Endothelial cell of umbilical vein (primary cell): ENCODE measurements around the gene CFAP61. TPM values are rescaled to one million over a fixed set of nuclear protein-coding genes. Genes with fewer than 3 reads are reported as not detected.

Experiments used
- BruUV-seq: library from RNA; stranded (reverse); fragments of 400-500 nt; replicated peaks from 2 replicates; lab custom pipeline; 2021; lab: Mats Ljungman, UMichigan
- CTCF ChIA-PET: fragments of 300-600, 350-600 bp; sonication (Branson Sonifier 250); formaldehyde crosslinking; loops from one replicate; lab custom pipeline; 2021; ENCODE audit warnings: antibody characterized with exemption, inconsistent platforms; lab: Charles Lee
- POLR2A ChIA-PET: fragments of 300-600, 350-600 bp; sonication (Branson Sonifier 250); formaldehyde crosslinking; loops from one replicate; lab custom pipeline; 2021; ENCODE audit warnings: antibody characterized with exemption, inconsistent platforms; lab: Charles Lee
- DNase-seq: peaks from one replicate; pipeline ENCODE4 v3.0.0-alpha.2; 2011; ENCODE audit warnings: low read depth, low spot score
- FAIRE-seq: peaks from 2 replicates; lab custom pipeline; 2011; peaks lifted over from hg19 to GRCh38; lab: Jason Lieb, UNC
- H2AFZ ChIP-seq: 2 replicates; pipeline ENCODE4 v1.6.0; 2012; ENCODE audit warnings: low read depth, low read length, control low read depth, inconsistent platforms
- H3K27ac ChIP-seq: 2 replicates; pipeline ENCODE4 v1.5.1; 2011; ENCODE audit warnings: low read depth, mild to moderate bottlenecking, control low read depth, low read length, moderate library complexity; ENCODE audit not compliant: insufficient read depth
- H3K27me3 ChIP-seq, 2 experiments: 2 replicates each; pipeline versions ENCODE4 v1.6.0 to v1.6.1; 2011; ENCODE audit warnings: low read length in 2 of 2, mixed read lengths in 1 of 2; ENCODE audit not compliant: control insufficient read depth in 2 of 2, insufficient read depth in 2 of 2
- H3K36me3 ChIP-seq, 2 experiments: 2 replicates in 1 of 2; 3 replicates in 1 of 2; pipeline ENCODE4 v1.5.1; 2011; ENCODE audit warnings: low read length in 2 of 2, mild to moderate bottlenecking in 1 of 2, moderate library complexity in 1 of 2; ENCODE audit not compliant: control insufficient read depth in 2 of 2, insufficient read depth in 2 of 2; ENCODE audit errors: extremely low read depth in 1 of 2
- H3K4me1 ChIP-seq: 3 replicates; pipeline ENCODE4 v1.5.1; 2011; ENCODE audit warnings: mild to moderate bottlenecking, low read length; ENCODE audit not compliant: control insufficient read depth, insufficient read depth; ENCODE audit errors: extremely low read depth
- H3K4me2 ChIP-seq: 2 replicates; pipeline ENCODE4 v1.6.1; 2011; ENCODE audit warnings: low read length, control low read depth, mixed read lengths; ENCODE audit not compliant: insufficient read depth
- H3K4me3 ChIP-seq, 3 experiments: fragments of 200-600 bp in 1 of 3; sonication (generic), shearing (Covaris generic) in 1 of 3; replicated peaks in 1 of 3; 2 replicates each; pipeline ENCODE4 v1.5.1; 2011 to 2016; ENCODE audit warnings: control low read depth in 3 of 3, low read length in 3 of 3, mild to moderate bottlenecking in 2 of 3, inconsistent platforms in 1 of 3, low read depth in 1 of 3, moderate library complexity in 1 of 3; ENCODE audit not compliant: insufficient read depth in 1 of 3
- H3K79me2 ChIP-seq: 2 replicates; pipeline ENCODE4 v1.6.0; 2012; ENCODE audit warnings: low read length, inconsistent platforms; ENCODE audit not compliant: control insufficient read depth, insufficient read depth
- H3K9ac ChIP-seq: replicated peaks from 2 replicates; pipeline ENCODE3; 2011; ENCODE audit warnings: low read length, control low read depth; ENCODE audit not compliant: insufficient read depth; ENCODE audit errors: extremely low read depth
- H3K9me1 ChIP-seq: replicated peaks from 3 replicates; pipeline ENCODE4 v1.6.0; 2011; ENCODE audit warnings: mild to moderate bottlenecking, low read length; ENCODE audit not compliant: control insufficient read depth, insufficient read depth; ENCODE audit errors: extremely low read depth
- H3K9me3 ChIP-seq: replicated peaks from 2 replicates; pipeline ENCODE4 v1.5.1; 2012; ENCODE audit warnings: low read length, inconsistent platforms; ENCODE audit not compliant: control insufficient read depth, insufficient read depth
- H4K20me1 ChIP-seq: replicated peaks from 2 replicates; pipeline ENCODE3; 2011; ENCODE audit warnings: mild to moderate bottlenecking, low read length; ENCODE audit not compliant: control insufficient read depth, insufficient read depth; ENCODE audit errors: extremely low read depth
- EZH2 ChIP-seq: IDR thresholded peaks from 2 replicates; pipeline ENCODE4 v1.6.1; 2012; ENCODE audit warnings: borderline replicate concordance, low read depth, mild to moderate bottlenecking, moderate library complexity, low read length, inconsistent platforms; ENCODE audit not compliant: severe bottlenecking
- FOS ChIP-seq: IDR thresholded peaks from 2 replicates; pipeline ENCODE4 v1.6.1; 2011; ENCODE audit warnings: mild to moderate bottlenecking, low read length, moderate library complexity, borderline replicate concordance; ENCODE audit not compliant: insufficient read depth
- GATA2 ChIP-seq: IDR thresholded peaks from 2 replicates; pipeline ENCODE4 v1.7.0; 2011; ENCODE audit warnings: low read depth, mild to moderate bottlenecking, moderate library complexity, mixed read lengths, low read length; ENCODE audit not compliant: insufficient read length, insufficient read depth
- JUN ChIP-seq: IDR thresholded peaks from 2 replicates; pipeline ENCODE4 v1.6.1; 2011; ENCODE audit warnings: borderline replicate concordance, low read depth; ENCODE audit not compliant: insufficient read length, insufficient read depth
- MYC ChIP-seq: IDR thresholded peaks from one replicate; pipeline ENCODE4 v1.6.1; 2011; ENCODE audit warnings: mild to moderate bottlenecking, low read depth, low read length
- POLR2A ChIP-seq: IDR thresholded peaks from 2 replicates; pipeline ENCODE4 v1.6.1; 2012; ENCODE audit warnings: low read depth, mild to moderate bottlenecking, control low read depth, low read length
- POLR2AphosphoS5 ChIP-seq: IDR thresholded peaks from 2 replicates; pipeline ENCODE4 v1.6.1; 2012; ENCODE audit warnings: low read depth, mild to moderate bottlenecking, control low read depth, low read length, moderate library complexity; ENCODE audit not compliant: insufficient read depth
- dilution Hi-C: fragments of 300-500 bp; cut with MboI; formaldehyde crosslinking; loops from one replicate; pipeline ENCODE4 v1.15.0; 2019; ENCODE audit warnings: low sequenced_read_pairs; ENCODE audit not compliant: extremely low pct_ligation_motif_present
- intact Hi-C: fragments of 100-400 bp; cut with micrococcal nuclease; formaldehyde crosslinking; loops from one replicate; pipeline ENCODE4 v1.10.0; 2022
- polyA plus RNA-seq, 4 experiments: library from polyadenylated mRNA; depleted of rRNA in 3 of 4; stranded (reverse) in 3 of 4; unstranded in 1 of 4; fragments of >200 nt; gene quantifications; 2 replicates each; pipeline versions ENCODE4 v1.2.1 to v1.2.3, GENCODE V29; 2011 to 2012; ENCODE audit warnings: missing spikeins in 1 of 4
- total RNA-seq: library from RNA; stranded (reverse); gene quantifications from 2 replicates; pipeline ENCODE4 v1.2.3, GENCODE V29; 2021
- TF ChIP-seq, protein P1 (sequence below), 2 donors: IDR thresholded peaks; 1 replicate in 1 of 2; 2 replicates in 1 of 2; pipeline ENCODE4 v1.5.1; 2011; ENCODE audit warnings: low read length in 2 of 2, mild to moderate bottlenecking in 2 of 2, moderate library complexity in 2 of 2, control low read depth in 1 of 2, inconsistent platforms in 1 of 2, low read depth in 1 of 2; ENCODE audit not compliant: insufficient read depth in 1 of 2; ENCODE audit errors: extremely low read depth in 1 of 2
- TF ChIP-seq, protein P2 (sequence below): IDR thresholded peaks from 2 replicates; pipeline ENCODE4 v1.6.1; 2011; ENCODE audit not compliant: insufficient read depth, insufficient read length

CFAP61 gene
- total and polyA plus RNA-seq, 2 donors (not counting 3 experiments of a cell fraction or from before 2014, with no cell fraction given), result not detected

DNA sequence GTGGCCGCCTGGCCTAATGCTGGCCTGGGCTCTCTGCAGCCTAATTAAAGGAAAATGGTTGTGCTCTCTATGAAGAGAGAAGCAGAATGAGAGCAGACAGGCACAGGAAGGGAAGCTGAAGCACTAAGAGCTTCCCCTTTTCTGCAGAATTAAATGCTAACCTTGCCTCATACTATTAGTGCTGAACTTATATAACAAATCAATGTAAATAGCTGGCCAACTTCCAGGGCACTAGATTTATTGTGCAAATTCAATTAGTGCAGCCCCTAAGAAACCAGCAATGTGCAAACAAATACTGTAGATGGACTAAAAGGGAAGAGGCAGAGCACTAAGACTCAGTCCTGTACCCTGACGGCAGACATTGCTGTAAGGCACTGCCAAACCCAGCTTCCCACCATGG lies 279.5 kb downstream of the CFAP61 start:
- Histone ChIP-seq H3K9ac (no peak overlapping the region), H3K27ac (no peak overlapping the region), H3K9me3 (no peaks in the 10 kb centered on the region), H3K36me3 (no peaks in the 10 kb centered on the region), H3K79me2 (no peaks in the 10 kb centered on the region), H4K20me1 (no peaks in the 10 kb centered on the region), H2AFZ (no peak overlapping the region), H3K27me3 (no peaks in the 10 kb centered on the region), H3K4me3 (no peak overlapping the region), H3K4me1 (no peaks in the 10 kb centered on the region), H3K4me2 (no peak overlapping the region), H3K9me1 (no peaks in the 10 kb centered on the region)
- ChIA-PET CTCF (interaction anchor here (1.1 kb wide), 1 partner anchor 9 kb away, joined by 3 read pairs; no protein-coding TSS in a partner anchor), POLR2A (no interaction called here)
- TF ChIP-seq EZH2 (no peak), FOS (no peak), POLR2A (no peak), MYC (no peak), GATA2 (no peak), JUN (no peak), POLR2AphosphoS5 (no peak)
- TF ChIP-seq, protein P1, sequence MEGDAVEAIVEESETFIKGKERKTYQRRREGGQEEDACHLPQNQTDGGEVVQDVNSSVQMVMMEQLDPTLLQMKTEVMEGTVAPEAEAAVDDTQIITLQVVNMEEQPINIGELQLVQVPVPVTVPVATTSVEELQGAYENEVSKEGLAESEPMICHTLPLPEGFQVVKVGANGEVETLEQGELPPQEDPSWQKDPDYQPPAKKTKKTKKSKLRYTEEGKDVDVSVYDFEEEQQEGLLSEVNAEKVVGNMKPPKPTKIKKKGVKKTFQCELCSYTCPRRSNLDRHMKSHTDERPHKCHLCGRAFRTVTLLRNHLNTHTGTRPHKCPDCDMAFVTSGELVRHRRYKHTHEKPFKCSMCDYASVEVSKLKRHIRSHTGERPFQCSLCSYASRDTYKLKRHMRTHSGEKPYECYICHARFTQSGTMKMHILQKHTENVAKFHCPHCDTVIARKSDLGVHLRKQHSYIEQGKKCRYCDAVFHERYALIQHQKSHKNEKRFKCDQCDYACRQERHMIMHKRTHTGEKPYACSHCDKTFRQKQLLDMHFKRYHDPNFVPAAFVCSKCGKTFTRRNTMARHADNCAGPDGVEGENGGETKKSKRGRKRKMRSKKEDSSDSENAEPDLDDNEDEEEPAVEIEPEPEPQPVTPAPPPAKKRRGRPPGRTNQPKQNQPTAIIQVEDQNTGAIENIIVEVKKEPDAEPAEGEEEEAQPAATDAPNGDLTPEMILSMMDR (IDR thresholded peaks at IDR 0.05; ENCODE audit: extremely low read depth in 1 of 2, insufficient read depth in 1 of 2, low read depth in 1 of 2, low read length in 2 of 2), result no peak
- TF ChIP-seq, protein P2, sequence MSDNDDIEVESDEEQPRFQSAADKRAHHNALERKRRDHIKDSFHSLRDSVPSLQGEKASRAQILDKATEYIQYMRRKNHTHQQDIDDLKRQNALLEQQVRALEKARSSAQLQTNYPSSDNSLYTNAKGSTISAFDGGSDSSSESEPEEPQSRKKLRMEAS, result no peak
- no peak for FAIRE-seq
- dilution Hi-C loops (no loop called here), intact Hi-C loops (no loop called here)
- no peak for DNase-seq
- BruUV-seq, result no TSS peak
